ENCODE measurements around the gene CABLES2.
A peak's percentile ranks its signal among the peaks of the same experiment; 100 is the strongest.

CABLES2 gene

DNA sequence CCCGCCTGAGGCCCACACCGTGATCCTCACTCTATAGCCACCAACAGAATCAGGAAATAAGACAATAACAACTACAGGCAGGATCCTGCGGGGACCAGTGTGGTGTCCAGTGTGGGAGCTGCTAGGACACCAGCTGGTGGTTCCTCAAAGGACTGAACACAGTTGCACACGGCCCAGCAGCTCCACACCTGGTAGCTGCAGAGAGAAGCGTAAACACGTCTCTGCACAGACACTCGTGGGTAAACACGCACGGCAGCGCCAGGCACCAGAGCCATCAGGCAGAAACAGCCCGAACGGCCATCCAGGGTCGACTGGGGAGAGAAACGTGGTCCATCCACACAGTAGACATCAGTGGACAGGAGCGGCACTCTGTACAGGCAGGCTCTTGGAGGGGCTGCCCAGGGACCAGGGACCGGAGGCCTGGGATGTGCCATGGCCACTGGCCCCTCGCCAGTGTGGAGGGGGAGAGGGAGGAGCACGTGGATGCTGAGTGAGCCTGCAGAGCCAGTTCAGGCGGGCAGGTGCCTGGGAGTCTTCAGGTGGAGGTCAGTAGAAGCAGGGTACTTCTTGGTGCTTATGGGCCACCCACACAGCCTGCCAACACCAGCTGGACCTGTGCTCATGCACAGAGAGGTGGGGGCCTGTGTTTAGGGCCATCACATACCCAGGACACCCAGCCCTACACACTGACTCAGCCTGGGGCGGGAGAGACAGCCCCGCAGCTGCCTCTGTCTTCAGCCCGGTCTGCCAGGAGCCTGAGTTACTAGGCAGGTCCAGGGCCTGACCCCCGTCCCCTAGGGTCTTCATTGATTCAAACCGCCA is 32.5 kb downstream of the CABLES2 start:
- TF ChIP-seq EP300 (IDR thresholded peaks at IDR 0.05; ENCODE audit: borderline replicate concordance) (0 out of 2 replicates have a peak, but pooled peaks have one; percentile 13), CEBPB (IDR thresholded peaks at IDR 0.05) (no peak)
- TF ChIP-seq, protein P1, sequence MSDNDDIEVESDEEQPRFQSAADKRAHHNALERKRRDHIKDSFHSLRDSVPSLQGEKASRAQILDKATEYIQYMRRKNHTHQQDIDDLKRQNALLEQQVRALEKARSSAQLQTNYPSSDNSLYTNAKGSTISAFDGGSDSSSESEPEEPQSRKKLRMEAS (IDR thresholded peaks at IDR 0.05): peak; percentile 84

DNA sequence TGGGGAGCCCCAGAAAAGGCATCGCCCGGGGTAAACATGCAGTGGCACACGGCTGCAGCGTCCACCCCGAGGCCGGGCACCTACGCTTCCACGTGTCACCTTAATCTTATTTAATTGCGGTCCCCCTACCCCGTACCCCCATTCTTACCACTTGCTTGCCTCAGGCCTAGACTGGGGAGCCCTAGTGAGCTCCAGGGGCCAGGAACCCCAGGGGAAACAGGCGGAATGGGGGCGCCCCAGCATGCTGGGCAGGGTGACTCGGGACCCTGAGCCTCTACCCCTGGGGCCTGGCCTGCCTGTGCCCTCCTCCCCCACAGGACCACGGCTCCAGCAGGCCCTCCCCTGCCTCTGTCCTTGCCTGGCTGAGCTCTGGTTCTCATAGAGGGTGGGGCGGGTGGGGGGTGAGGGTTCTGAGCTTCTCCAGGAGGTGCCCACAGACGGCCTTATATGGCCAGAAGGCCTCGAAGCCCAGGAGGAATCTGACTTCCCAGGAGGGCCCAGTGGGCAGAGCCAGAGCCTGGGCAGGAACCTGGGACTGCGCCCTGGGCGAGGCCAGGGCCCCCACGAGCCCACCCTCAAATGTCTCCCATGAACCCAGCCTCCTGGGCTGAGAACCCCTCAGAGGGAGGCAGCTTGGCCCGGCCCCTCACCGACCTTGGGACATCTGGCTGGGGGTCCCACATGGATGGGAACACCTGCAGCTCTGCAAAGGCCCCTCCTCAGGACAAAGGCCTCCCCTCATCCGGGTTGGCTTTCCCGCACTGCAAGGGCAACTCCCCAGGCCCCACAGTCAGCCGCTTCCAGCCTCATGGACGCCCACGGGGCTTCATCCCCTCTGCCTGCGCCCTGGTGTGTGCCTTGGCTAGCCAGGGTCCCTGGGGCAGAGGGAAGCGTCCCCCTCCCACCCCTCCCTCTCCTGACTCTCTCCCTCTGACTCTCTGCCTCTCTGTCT is 34.8 kb downstream of the CABLES2 start:
- no peak for TF ChIP-seq CEBPB (IDR thresholded peaks at IDR 0.05)
- 0 out of 2 replicates have a peak, but pooled peaks have one; percentile 19 for TF ChIP-seq TCF12 (IDR thresholded peaks at IDR 0.05; ENCODE audit: low read depth)
- TF ChIP-seq CREB1 (IDR thresholded peaks at IDR 0.05; ENCODE audit: low read depth): no peak
- TF ChIP-seq, protein P2, sequence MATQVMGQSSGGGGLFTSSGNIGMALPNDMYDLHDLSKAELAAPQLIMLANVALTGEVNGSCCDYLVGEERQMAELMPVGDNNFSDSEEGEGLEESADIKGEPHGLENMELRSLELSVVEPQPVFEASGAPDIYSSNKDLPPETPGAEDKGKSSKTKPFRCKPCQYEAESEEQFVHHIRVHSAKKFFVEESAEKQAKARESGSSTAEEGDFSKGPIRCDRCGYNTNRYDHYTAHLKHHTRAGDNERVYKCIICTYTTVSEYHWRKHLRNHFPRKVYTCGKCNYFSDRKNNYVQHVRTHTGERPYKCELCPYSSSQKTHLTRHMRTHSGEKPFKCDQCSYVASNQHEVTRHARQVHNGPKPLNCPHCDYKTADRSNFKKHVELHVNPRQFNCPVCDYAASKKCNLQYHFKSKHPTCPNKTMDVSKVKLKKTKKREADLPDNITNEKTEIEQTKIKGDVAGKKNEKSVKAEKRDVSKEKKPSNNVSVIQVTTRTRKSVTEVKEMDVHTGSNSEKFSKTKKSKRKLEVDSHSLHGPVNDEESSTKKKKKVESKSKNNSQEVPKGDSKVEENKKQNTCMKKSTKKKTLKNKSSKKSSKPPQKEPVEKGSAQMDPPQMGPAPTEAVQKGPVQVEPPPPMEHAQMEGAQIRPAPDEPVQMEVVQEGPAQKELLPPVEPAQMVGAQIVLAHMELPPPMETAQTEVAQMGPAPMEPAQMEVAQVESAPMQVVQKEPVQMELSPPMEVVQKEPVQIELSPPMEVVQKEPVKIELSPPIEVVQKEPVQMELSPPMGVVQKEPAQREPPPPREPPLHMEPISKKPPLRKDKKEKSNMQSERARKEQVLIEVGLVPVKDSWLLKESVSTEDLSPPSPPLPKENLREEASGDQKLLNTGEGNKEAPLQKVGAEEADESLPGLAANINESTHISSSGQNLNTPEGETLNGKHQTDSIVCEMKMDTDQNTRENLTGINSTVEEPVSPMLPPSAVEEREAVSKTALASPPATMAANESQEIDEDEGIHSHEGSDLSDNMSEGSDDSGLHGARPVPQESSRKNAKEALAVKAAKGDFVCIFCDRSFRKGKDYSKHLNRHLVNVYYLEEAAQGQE (IDR thresholded peaks at IDR 0.05; ENCODE audit: low read depth): no peak
- peak; percentile 89 for TF ChIP-seq ZBTB7A (IDR thresholded peaks at IDR 0.05; ENCODE audit: low read depth)
- TF ChIP-seq RAD21 (IDR thresholded peaks at IDR 0.05; ENCODE audit: low read depth): no peak

DNA sequence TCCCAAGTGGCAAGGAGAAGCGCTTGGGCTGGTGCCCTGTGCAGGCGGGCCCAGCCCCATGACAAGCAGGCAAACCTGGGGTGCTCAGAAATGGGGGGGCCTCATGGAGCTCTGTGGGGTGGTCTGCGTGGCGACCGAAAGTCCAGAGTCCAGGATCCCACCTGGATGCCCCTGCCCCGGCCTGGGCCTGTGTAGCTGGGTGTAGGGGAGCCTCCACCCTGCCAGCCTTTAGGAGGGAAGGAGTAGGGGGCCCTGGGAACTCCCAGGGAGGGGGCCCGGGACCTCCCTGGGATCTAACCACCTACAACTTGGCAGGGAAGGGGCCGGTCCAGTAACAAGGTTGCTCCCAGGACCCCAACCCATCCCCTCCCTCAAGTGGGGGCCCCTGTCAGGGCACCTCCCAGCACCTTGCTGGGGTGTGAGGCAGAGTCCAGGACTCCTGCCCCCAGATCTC is 35.5 kb downstream of the CABLES2 start:
- TF ChIP-seq CEBPB (IDR thresholded peaks at IDR 0.05): no peak
- TF ChIP-seq ZBTB7A (IDR thresholded peaks at IDR 0.05; ENCODE audit: low read depth): 0 out of 2 replicates have a peak, but pooled peaks have one; percentile 26

DNA sequence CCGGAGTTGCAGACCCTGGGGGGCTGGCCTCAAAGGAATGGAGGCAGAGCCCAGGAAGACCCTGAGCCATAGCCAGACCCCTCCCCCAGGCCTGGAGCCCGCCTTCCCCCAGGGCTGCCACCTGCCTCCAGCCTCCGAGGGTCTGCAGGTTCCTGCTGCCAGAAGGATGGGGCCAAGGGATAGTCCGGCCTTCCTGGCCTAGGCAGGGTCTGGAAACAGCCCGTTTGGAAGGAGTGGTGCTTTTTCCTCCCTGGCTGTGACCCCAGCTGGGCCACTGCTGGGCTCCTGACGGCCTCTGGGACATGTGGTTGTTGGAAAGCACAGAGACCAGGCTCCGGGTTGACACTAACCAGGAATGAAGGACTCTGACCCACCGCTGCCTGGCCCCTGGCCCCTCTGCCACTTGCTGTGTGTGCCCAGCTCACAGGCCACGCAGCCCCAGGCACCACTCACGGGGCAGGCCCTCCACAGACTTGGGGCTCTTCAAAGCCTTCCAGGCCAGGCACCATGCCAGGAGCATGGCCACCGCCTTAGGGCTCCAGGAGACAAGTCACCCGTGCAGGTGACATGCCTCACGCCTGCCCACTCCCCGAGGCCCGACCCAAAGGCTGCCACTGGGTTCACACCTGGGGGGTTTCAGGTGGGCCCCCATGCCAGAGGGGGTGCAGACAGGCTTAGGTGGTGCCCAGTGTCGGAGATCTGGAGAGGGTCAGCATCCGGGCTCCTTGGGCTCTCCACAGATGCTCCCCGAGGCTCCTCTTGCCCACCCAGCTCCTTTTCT is 36.1 kb downstream of the CABLES2 start:
- peak; percentile 65; the same call in 1 of the 2 replicates for TF ChIP-seq NFIC (IDR thresholded peaks at IDR 0.05)
- TF ChIP-seq CEBPB (IDR thresholded peaks at IDR 0.05): no peak
- no peak for TF ChIP-seq RAD21 (IDR thresholded peaks at IDR 0.05; ENCODE audit: low read depth)
- TF ChIP-seq YY1 (IDR thresholded peaks at IDR 0.05; ENCODE audit: low read depth): 0 out of 2 replicates have a peak, but pooled peaks have one; percentile 15
- TF ChIP-seq, protein P1 (IDR thresholded peaks at IDR 0.05): peak; percentile 65; the same call in 1 of the 2 replicates
- TF ChIP-seq TAF1 (IDR thresholded peaks at IDR 0.05; ENCODE audit: low read depth): no peak
- TF ChIP-seq FOXM1 (IDR thresholded peaks at IDR 0.05; ENCODE audit: borderline replicate concordance, low read depth): no peak
- TF ChIP-seq TEAD4 (IDR thresholded peaks at IDR 0.05): no peak

- TF ChIP-seq, protein P1 (IDR thresholded peaks at IDR 0.05): peak; percentile 21; the same call in 1 of the 2 replicates
- TF ChIP-seq TAF1 (IDR thresholded peaks at IDR 0.05; ENCODE audit: low read depth): no peak
- no peak for TF ChIP-seq FOXM1 (IDR thresholded peaks at IDR 0.05; ENCODE audit: borderline replicate concordance, low read depth)
- no peak for TF ChIP-seq ZBTB7A (IDR thresholded peaks at IDR 0.05; ENCODE audit: low read depth)
- TF ChIP-seq TEAD4 (IDR thresholded peaks at IDR 0.05): peak; percentile 51; the same call in 1 of the 2 replicates
- TF ChIP-seq CEBPB (IDR thresholded peaks at IDR 0.05): 0 out of 2 replicates have a peak, but pooled peaks have one; percentile 33
- TF ChIP-seq, protein P2 (IDR thresholded peaks at IDR 0.05; ENCODE audit: low read depth): no peak
- peak; percentile 81 for TF ChIP-seq TCF12 (IDR thresholded peaks at IDR 0.05; ENCODE audit: low read depth)
- TF ChIP-seq EGR1 (IDR thresholded peaks at IDR 0.05): peak; percentile 30; the same call in 1 of the 2 replicates
- no peak for TF ChIP-seq RAD21 (IDR thresholded peaks at IDR 0.05; ENCODE audit: low read depth)
- TF ChIP-seq, protein P3, sequence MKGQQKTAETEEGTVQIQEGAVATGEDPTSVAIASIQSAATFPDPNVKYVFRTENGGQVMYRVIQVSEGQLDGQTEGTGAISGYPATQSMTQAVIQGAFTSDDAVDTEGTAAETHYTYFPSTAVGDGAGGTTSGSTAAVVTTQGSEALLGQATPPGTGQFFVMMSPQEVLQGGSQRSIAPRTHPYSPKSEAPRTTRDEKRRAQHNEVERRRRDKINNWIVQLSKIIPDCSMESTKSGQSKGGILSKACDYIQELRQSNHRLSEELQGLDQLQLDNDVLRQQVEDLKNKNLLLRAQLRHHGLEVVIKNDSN (IDR thresholded peaks at IDR 0.05): no peak
- peak; percentile 39; the same call in 1 of the 2 replicates for TF ChIP-seq EP300 (IDR thresholded peaks at IDR 0.05; ENCODE audit: borderline replicate concordance)
- no peak for TF ChIP-seq YY1 (IDR thresholded peaks at IDR 0.05; ENCODE audit: low read depth)
- TF ChIP-seq CREB1 (IDR thresholded peaks at IDR 0.05; ENCODE audit: low read depth): no peak
- TF ChIP-seq NFIC (IDR thresholded peaks at IDR 0.05): peak; percentile 68
These were observed 36.8 kb downstream of the CABLES2 start for GRCh38 chr20:62370115-62370806.
